Lung (tissue), 12 donors: ENCODE results near the gene KCNQ1OT1. TPM values are rescaled to one million over a fixed set of nuclear protein-coding genes. Genes with fewer than 3 reads are reported as not detected.
A peak's percentile ranks its signal among the peaks of the same experiment; 100 is the strongest.

Experiments used
- ATAC-seq: fragments of 200-7000 bp; cut with Tn5 transposase; one replicate; pipeline ENCODE4 v1.9.1; 2020; ENCODE audit warnings: moderate number of reproducible peaks; ENCODE audit not compliant: insufficient read depth, low FRiP score
- DNase-seq, 3 donors: peaks; one replicate each; pipeline ENCODE4 v3.0.0-alpha.2; 2013 to 2017
- H3K27ac ChIP-seq, 2 donors: one replicate each; pipeline ENCODE4 v1.5.1; 2013; ENCODE audit warnings: mild to moderate bottlenecking in 2 of 2, moderate library complexity in 2 of 2, control low read depth in 1 of 2, inconsistent platforms in 1 of 2, low read depth in 1 of 2, low read length in 1 of 2
- H3K27me3 ChIP-seq, 3 donors: one replicate each; pipeline ENCODE4 v1.5.1; 2013; ENCODE audit warnings: low read length in 2 of 3; ENCODE audit not compliant: control insufficient read depth in 3 of 3, insufficient read depth in 3 of 3
- H3K36me3 ChIP-seq, 4 donors: one replicate each; pipeline ENCODE4 v1.5.1; 2013; ENCODE audit warnings: low read length in 4 of 4, mild to moderate bottlenecking in 1 of 4, moderate library complexity in 1 of 4; ENCODE audit not compliant: control insufficient read depth in 4 of 4, insufficient read depth in 4 of 4
- H3K4me1 ChIP-seq, 5 donors: one replicate each; pipeline ENCODE4 v1.5.1; 2013; ENCODE audit warnings: low read length in 5 of 5, mild to moderate bottlenecking in 2 of 5, moderate library complexity in 1 of 5; ENCODE audit not compliant: control insufficient read depth in 5 of 5, insufficient read depth in 5 of 5
- H3K4me3 ChIP-seq: one replicate; pipeline ENCODE4 v1.5.1; 2013; ENCODE audit warnings: mild to moderate bottlenecking, control low read depth, moderate library complexity
- H3K9ac ChIP-seq, 2 donors: one replicate each; pipeline ENCODE4 v1.5.1; 2013; ENCODE audit warnings: low read length in 2 of 2, control low read depth in 1 of 2; ENCODE audit not compliant: insufficient read depth in 1 of 2
- H3K9me3 ChIP-seq, 4 donors: one replicate each; pipeline ENCODE4 v1.5.1; 2013; ENCODE audit warnings: low read length in 3 of 4, mild to moderate bottlenecking in 1 of 4, moderate library complexity in 1 of 4; ENCODE audit not compliant: control insufficient read depth in 4 of 4, insufficient read depth in 3 of 4
- CTCF ChIP-seq: IDR thresholded peaks from 2 replicates; pipeline ENCODE4 v1.5.1; 2012; ENCODE audit warnings: mild to moderate bottlenecking; ENCODE audit errors: control extremely low read depth, extremely low read depth
- WGBS, 2 donors: extraction: QIAGEN DNeasy Blood & Tissue Kit; methylation state at CpG; one replicate each; pipeline ENCODE4 v1.1.7; 2013; 5-methylcytosine and 5-hydroxymethylcytosine counted together
- polyA plus RNA-seq, 2 donors: library from polyadenylated mRNA; stranded (reverse); fragments of 200-250 nt; gene quantifications; one replicate each; pipeline ENCODE4 v1.2.1, GENCODE V29; 2013
- total RNA-seq, 2 donors: library from RNA; depleted of rRNA in 1 of 2; stranded (reverse); fragments of >200 nt in 1 of 2; gene quantifications; one replicate each; pipeline ENCODE4 v1.2.1, GENCODE V29; 2014 to 2021
- donor health status: control.
- donor health status: control.
- donor health status: Bipolar disorder and iron deficiency.
- donor health status: healthy.
- donor health status: DM: yes; HTN: yes; CAD: no.

Gene KCNQ1OT1
- total and polyA plus RNA-seq, 4 donors: 0.02 to 14.5 (median 1.7) TPM

- H3K9ac ChIP-seq: no peak overlapping the region
- peaks cover 0 to 2% (median 0%) of the 10 kb centered on the region in 4 donors for H3K36me3 ChIP-seq
- ATAC-seq (no peak), DNase-seq (no peak)
- H3K4me1 ChIP-seq: peaks cover 0 to 32% (median 24%) of the 10 kb centered on the region in 5 donors
- 88 to 89% methylated on average over 6 of the region's 6 CpGs for WGBS, 2 donors
- no peak overlapping the region for H3K4me3 ChIP-seq
- H3K27me3 ChIP-seq: no peaks in the 10 kb centered on the region
- H3K27ac ChIP-seq: no peak overlapping the region
- H3K9me3 ChIP-seq: no peaks in the 10 kb centered on the region
- no peak for TF ChIP-seq CTCF
Measured at GRCh38 chr11:2685051-2685450, 14.7 kb downstream of the KCNQ1OT1 start.

GRCh38 chr11:2684581-2684980, 15.2 kb downstream of the KCNQ1OT1 start:
- Histone ChIP-seq H3K4me1 (peaks cover 0 to 31% (median 24%) of the 10 kb centered on the region in 5 donors), H3K4me3 (no peak overlapping the region), H3K27me3 (no peaks in the 10 kb centered on the region), H3K36me3 (peaks cover 0 to 2% (median 0%) of the 10 kb centered on the region in 4 donors), H3K9me3 (no peaks in the 10 kb centered on the region), H3K9ac (no peak overlapping the region), H3K27ac (no peak overlapping the region)
- ATAC-seq (no peak), DNase-seq (peak in 1 of 3 donors; percentile 14)
- no peak for TF ChIP-seq CTCF
- 88 to 91% methylated on average over 1 of the region's 1 CpG for WGBS, 2 donors

- no peak for TF ChIP-seq CTCF
Measured at GRCh38 chr11:2683806-2684205, 16.0 kb downstream of the KCNQ1OT1 start.

More at GRCh38 chr11:2683806-2684205, 16.0 kb downstream of the KCNQ1OT1 start:
- H3K27me3 ChIP-seq: no peaks in the 10 kb centered on the region
- DNase-seq: peak in 2 of 3 donors; percentile 11 to 46
- 86 to 92% methylated on average over 4 of the region's 4 CpGs for WGBS, 2 donors
- ATAC-seq: no peak
- peaks cover 0 to 23% (median 17%) of the 10 kb centered on the region in 5 donors for H3K4me1 ChIP-seq
- H3K9me3 ChIP-seq: no peaks in the 10 kb centered on the region
- no peak overlapping the region for H3K9ac ChIP-seq
- no peak overlapping the region for H3K4me3 ChIP-seq
- H3K27ac ChIP-seq: no peak overlapping the region
- H3K36me3 ChIP-seq: peaks cover 0 to 2% (median 0%) of the 10 kb centered on the region in 4 donors
